Esophagus muscularis mucosa (tissue), 4 donors: Measurements from ENCODE around the gene NKAP.

Source experiments
- EP300 ChIP-seq: sonication (generic); formaldehyde crosslinking; IDR thresholded peaks from one replicate; pipeline ENCODE4 v1.6.1; 2017; ENCODE audit warnings: antibody characterized with exemption
- POLR2A ChIP-seq: fragments of 450-650 bp; IDR thresholded peaks from one replicate; pipeline ENCODE4 v1.6.1; 2017; ENCODE audit warnings: antibody characterized with exemption, moderate library complexity, mild to moderate bottlenecking, low read depth
- POLR2AphosphoS5 ChIP-seq, 2 donors: sonication (generic); formaldehyde crosslinking; IDR thresholded peaks; one replicate each; pipeline ENCODE4 v1.6.1; 2017; ENCODE audit warnings: antibody characterized with exemption in 2 of 2
- TF ChIP-seq, protein P1 (sequence below), 3 experiments: fragments of 200-600 bp in 2 of 3; fragments of 450-650 bp in 1 of 3; sonication (generic) in 2 of 3; IDR thresholded peaks; one replicate each; pipeline ENCODE4 v1.5.1; 2017 to 2019; ENCODE audit warnings: antibody characterized with exemption in 3 of 3, mild to moderate bottlenecking in 2 of 3, moderate library complexity in 1 of 3

DNA sequence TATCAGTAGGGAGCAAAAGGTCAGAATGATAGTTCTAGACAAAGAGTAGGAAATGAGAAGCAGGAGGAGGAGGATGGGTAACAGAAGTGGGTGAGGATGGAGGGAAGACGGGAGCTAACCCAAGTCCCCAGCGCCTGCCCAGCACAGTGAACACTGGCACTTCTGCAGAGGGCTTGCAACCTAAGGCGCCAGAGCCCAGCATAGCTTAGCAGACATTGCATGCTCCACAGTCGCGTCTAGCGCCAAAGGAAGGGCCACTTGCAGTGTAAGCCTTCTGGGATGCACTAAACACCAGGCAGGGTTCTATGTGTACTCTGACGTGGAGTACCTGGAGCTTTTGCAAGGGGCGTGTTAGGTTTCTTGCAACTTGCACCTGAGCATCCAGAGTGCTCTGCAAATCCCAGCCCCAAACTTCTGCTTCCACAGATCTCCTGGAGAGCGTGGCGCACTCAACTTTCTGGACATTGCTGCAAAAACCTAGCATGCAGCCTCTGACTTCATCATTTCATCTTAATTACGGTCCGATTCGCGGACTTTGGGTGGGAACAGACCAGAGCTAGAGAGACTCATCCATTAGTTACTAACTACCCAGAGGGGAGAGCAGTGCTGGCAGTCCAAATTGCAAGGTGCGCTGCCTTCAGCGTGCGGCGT lies 46.5 kb upstream of the NKAP start:
- TF ChIP-seq, protein P1, sequence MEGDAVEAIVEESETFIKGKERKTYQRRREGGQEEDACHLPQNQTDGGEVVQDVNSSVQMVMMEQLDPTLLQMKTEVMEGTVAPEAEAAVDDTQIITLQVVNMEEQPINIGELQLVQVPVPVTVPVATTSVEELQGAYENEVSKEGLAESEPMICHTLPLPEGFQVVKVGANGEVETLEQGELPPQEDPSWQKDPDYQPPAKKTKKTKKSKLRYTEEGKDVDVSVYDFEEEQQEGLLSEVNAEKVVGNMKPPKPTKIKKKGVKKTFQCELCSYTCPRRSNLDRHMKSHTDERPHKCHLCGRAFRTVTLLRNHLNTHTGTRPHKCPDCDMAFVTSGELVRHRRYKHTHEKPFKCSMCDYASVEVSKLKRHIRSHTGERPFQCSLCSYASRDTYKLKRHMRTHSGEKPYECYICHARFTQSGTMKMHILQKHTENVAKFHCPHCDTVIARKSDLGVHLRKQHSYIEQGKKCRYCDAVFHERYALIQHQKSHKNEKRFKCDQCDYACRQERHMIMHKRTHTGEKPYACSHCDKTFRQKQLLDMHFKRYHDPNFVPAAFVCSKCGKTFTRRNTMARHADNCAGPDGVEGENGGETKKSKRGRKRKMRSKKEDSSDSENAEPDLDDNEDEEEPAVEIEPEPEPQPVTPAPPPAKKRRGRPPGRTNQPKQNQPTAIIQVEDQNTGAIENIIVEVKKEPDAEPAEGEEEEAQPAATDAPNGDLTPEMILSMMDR (IDR thresholded peaks at IDR 0.05): no peak
- TF ChIP-seq POLR2A (no peak), POLR2AphosphoS5 (IDR thresholded peaks at IDR 0.05) (no peak), EP300 (no peak)
